ENCODE measurements around the gene MED12L. TPM values are rescaled to one million over a fixed set of nuclear protein-coding genes. Genes with fewer than 3 reads are reported as not detected.
A peak's percentile ranks its signal among the peaks of the same experiment; 100 is the strongest.
"Not testable (repeated sequence)": the region's sequence is repeated elsewhere in the genome, so short reads cannot be mapped to it uniquely, and the experiment has no call there.

The MED12L gene
- polyA plus RNA-seq, 3 donors, result 1.6 to 2.2 (median 2.1) TPM

DNA sequence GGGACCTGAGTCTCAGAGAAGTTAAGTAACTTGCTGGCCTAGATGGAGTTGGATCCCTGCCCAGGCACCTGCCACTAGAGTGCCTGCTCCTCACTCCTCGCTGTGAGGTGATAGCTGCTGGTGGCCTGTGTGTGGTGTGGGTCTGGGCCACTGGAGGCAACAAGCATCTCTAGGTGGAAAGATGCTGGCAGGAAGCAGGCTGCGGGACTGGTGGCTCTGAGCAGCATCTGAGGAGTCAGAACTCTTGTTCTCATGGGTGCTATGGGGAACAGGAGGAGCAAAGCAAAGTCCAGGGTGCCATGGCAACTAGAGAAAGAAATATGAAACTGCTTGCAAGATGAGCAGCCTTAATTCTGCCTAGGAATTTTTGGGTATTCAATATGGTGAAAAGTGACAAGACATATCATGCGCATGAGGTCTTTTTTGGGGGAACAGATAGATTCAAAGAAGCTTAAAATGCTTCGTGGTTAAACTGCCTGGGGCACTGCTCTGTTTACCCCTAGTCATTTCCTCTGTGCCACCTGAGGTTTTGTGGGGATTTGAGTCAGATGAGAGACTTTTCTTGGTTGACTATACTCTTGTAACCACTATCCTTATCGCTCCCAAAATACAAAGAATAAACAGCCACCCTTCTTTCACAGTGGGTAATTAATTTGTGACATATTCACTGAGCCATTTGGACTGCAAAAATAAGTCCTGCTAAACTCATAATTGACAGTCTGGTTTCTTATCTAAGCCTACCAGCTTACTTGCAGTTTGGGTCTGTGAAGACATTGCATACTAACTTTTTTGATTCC is 50.3 kb downstream of the MED12L start:
- no peak for DNase-seq (ENCODE audit: low read depth in 3 of 3, low spot score in 2 of 3)

- DNase-seq (ENCODE audit: low read depth in 3 of 3, low spot score in 2 of 3), result no peak
These were observed 57.5 kb downstream of the MED12L start for GRCh38 chr3:151142929-151143328.

- no peak for DNase-seq (ENCODE audit: low read depth in 3 of 3, low spot score in 2 of 3)
These were observed 58.6 kb downstream of the MED12L start for GRCh38 chr3:151144016-151144415.

DNA sequence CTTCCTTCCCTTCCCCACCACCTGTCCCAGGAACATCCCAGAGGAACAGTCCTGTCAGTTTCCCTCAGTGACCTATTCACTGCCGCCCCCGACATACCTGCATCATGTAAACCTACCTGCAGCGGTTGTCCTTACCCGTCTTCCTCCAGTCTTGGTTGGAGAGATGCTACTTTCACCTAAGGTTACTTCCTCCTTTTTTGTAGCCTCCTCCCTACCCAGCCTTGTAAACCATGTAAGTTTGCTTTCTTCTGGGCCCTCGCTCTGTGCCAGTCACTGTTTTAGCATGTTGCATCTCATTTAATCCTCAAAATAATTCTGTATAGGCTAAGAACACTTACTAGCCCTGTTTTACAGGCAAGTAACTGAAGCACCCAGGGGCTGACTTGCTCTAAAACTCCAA is 59.3 kb downstream of the MED12L start:
- no peak for DNase-seq (ENCODE audit: low read depth in 3 of 3, low spot score in 2 of 3)

DNA sequence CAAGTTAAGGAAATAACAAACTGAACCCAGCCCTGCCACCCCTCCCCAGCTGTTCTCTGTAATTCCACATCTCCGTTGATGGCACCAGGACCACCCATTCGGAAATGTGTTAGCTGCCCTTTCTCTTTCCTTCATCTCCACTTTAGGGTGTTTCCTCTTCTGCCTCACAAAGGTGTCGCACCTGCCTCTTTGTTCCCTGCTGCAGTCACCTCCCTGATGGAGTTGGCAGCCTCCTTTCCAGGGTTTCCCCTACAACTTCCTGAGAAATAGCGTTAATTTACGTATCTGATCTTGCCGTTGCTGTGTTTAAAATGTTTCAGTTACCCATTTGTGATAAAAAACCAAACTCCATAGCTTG is 60.2 kb downstream of the MED12L start:
- no peak for DNase-seq (ENCODE audit: low read depth in 3 of 3, low spot score in 2 of 3)

DNA sequence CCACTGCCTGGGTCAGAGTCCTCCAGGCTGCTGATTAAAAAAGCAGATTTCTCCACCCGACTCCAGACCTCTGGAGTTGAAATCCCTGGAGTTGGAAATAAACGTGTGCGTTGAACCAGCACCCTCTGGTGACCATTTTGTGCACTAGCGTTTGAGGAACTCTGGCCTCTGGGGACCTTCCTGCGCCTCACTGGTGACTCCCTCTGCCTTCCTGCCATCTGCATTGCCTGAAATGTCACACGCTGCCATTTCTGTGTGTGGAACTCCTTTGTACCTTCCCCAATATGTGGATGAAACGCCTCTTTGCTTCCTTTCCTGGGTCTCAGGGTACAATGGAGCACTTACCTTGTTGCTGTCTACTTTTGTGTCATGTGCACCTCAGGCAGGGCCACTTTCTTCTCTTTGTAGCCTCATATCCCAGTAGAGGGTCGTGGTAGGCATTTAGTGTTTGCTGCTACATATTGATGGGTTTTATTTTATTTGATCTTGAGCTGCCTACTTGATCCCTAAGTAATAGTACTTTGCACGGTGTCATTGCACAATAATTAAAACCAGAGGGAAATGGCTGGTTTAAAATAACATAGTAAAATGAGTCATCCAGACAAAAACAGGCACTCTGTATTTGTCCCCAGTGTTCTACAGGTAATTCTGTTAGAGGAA is 60.7 kb downstream of the MED12L start:
- DNase-seq (ENCODE audit: low read depth in 3 of 3, low spot score in 2 of 3), result peak; percentile 64 to 75 (median 72)

GRCh38 chr3:151146731-151147091 is 61.2 kb downstream of the MED12L start:
- no peak for DNase-seq (ENCODE audit: low read depth in 3 of 3, low spot score in 2 of 3)

GRCh38 chr3:151147299-151147698 is 61.8 kb downstream of the MED12L start:
- no peak for DNase-seq (ENCODE audit: low read depth in 3 of 3, low spot score in 2 of 3)

DNA sequence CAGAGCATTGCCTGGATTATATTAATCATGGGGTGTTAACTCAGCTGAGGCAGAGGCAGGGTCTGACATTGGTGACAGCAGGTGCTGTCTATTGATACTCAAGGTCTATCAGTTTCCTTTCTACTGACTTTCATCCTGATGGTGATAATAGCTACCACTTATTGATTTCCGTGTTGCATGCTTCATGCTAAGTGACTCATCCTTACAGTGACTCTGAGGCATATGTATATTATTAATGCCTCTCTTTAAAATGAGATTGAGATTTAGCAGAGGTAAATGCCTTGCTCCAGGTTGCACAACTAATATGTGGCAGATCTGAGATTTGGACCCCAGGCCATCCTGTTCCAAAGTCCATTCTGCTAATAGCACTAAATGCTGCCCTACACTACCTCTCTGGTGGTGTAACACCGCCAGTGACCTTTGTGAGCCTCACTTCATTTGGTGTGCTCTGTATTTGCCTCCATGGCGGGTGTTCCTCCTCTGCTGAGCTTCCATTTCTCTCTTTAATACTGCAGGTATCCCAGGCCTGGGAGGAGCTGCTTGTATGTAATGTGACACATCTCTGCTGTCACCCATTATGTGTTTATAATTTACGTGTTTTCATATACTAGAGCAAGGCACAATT is 67.1 kb downstream of the MED12L start:
- no peak for DNase-seq (ENCODE audit: low read depth in 3 of 3, low spot score in 2 of 3)

DNA sequence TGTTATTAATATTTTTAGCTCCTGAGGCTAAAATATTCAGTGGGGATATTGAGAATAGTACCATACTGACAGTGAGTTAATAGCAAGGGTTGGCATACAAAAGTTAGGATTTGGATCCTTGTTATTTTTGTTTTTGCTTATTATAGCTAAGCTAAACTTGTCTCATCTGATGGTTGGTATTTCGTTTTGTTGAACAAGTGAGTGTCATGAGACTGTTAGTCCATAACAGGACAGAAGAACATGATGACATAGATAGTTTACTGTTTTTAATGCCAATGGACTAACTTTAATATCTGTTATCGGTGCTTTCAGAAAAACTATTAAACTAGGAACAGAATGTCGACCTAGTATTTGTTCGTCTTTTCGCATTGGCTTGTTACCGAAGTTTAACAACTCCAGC is 69.1 kb downstream of the MED12L start:
- no peak for DNase-seq (ENCODE audit: low read depth in 3 of 3, low spot score in 2 of 3)

GRCh38 chr3:151155409-151156128 is 70.1 kb downstream of the MED12L start:
- DNase-seq (ENCODE audit: low read depth in 3 of 3, low spot score in 2 of 3), result no peak

GRCh38 chr3:151156618-151157216 is 71.3 kb downstream of the MED12L start:
- DNase-seq (ENCODE audit: low read depth in 3 of 3, low spot score in 2 of 3), result no peak

- no peak for DNase-seq (ENCODE audit: low read depth in 3 of 3, low spot score in 2 of 3)
These were observed 74.3 kb downstream of the MED12L start for GRCh38 chr3:151159806-151160205.

GRCh38 chr3:151165226-151165625 is 79.8 kb downstream of the MED12L start:
- peak in 2 of 3 donors; percentile 47 to 56 for DNase-seq (ENCODE audit: low read depth in 3 of 3, low spot score in 2 of 3)

- no peak for DNase-seq (ENCODE audit: low read depth in 3 of 3, low spot score in 2 of 3)
These were observed 80.7 kb downstream of the MED12L start for GRCh38 chr3:151166161-151166560.

DNA sequence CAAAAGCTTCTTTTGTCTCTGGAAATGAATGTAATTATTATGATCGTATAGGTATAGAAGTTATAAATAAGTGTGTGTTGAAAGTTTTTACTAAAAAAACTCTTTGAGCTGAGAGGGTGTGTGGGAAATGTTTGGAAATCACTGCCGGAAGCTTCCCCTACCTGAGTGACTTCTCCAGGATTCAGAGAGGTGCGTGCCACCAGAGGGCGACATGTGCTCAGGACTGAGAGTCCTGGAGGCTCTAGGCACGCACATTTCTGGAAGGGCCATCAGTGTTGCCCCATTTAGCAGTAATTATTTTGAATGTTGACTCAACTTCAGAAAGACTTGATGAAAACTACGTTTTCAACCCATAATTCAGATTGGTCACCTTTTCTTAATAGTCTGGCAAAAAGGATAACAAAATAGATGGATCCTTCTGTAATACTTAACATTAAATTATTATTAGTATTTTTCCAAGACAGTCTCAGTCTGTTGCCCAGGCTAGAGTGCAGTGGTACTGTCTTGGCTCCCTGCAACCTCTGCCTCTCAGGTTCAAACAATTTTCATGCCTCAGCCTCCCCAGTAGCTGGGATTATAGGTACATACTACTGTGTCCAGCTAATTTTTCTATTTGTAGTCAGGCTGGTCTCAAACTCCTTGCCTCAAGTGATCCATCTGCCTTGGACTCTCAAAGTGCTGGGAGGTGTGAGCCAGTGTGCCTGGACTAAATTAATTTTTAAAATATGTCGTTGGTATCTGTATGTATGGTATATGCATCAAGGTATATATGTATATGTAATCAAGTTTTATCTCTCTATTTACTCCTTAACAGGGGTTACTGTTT is 83.0 kb downstream of the MED12L start:
- no peak for DNase-seq (ENCODE audit: low read depth in 3 of 3, low spot score in 2 of 3)

DNA sequence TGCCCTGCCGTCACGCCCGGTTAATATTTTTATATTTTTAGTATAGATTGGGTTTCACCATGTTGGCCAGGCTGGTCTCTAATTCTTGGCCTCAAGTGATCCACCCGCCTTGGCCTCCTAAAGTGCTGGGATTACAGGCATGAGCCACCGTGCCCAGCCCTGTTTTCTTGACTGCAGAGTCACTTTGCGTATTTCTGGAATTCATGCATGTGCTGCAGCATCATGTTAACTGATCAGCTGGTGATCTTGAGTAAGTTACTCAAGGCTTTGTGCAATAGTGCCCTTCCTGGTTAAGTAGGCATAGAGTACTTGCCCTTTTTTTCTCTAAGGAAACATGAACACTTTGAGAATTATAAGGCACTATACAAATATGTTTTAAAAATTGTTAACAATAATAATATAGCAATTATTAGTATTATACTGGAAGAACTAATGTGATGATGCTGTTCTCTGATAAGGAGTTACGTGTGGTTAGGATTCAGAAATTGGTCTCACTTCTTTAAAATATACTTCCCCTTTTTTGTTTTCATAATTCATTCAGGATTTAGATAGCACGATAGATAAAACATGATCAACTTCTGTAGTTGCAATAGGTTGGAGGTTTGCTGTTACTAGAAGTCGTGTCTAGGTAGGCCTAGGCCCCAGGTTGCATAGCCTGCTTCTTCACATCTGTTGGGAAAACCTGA is 83.9 kb downstream of the MED12L start:
- no peak for DNase-seq (ENCODE audit: low read depth in 3 of 3, low spot score in 2 of 3)

GRCh38 chr3:151169948-151170679 is 84.7 kb downstream of the MED12L start:
- DNase-seq (ENCODE audit: low read depth in 3 of 3, low spot score in 2 of 3), result not testable (repeated sequence)

All from right renal cortex interstitium (tissue), 3 donors.